Liver (tissue), 3 donors: Measurements from ENCODE around the gene KRT25.

Source experiments
- EGR1 ChIP-seq, 2 donors: IDR thresholded peaks; 2 replicates each; pipeline ENCODE4 v1.6.1; 2016 to 2018; ENCODE audit warnings: antibody characterized with exemption in 2 of 2, low read depth in 2 of 2
- FOXA2 ChIP-seq: IDR thresholded peaks from 2 replicates; pipeline ENCODE4 v1.6.1; 2016; ENCODE audit warnings: antibody characterized with exemption
- GABPA ChIP-seq, 2 donors: IDR thresholded peaks in 1 of 2; conservative IDR thresholded peaks in 1 of 2; 2 replicates each; pipeline ENCODE4 v1.6.1; 2016; ENCODE audit warnings: antibody characterized with exemption in 2 of 2, mild to moderate bottlenecking in 1 of 2, moderate library complexity in 1 of 2
- JUND ChIP-seq, 2 donors: IDR thresholded peaks; 2 replicates each; pipeline ENCODE4 v1.6.1; 2016; ENCODE audit warnings: antibody characterized with exemption in 2 of 2
- RAD21 ChIP-seq, 2 donors: IDR thresholded peaks; 2 replicates each; pipeline ENCODE4 v1.6.1; 2016; ENCODE audit warnings: antibody characterized with exemption in 2 of 2, mild to moderate bottlenecking in 2 of 2
- RXRA ChIP-seq, 2 donors: IDR thresholded peaks; 2 replicates each; pipeline ENCODE4 v1.6.1; 2017 to 2018; ENCODE audit warnings: antibody characterized with exemption in 2 of 2, mild to moderate bottlenecking in 1 of 2
- SP1 ChIP-seq: IDR thresholded peaks from 2 replicates; pipeline ENCODE4 v1.6.1; 2018; ENCODE audit warnings: antibody characterized with exemption, mild to moderate bottlenecking
- TAF1 ChIP-seq: conservative IDR thresholded peaks from 2 replicates; pipeline ENCODE4 v1.6.1; 2016; ENCODE audit warnings: antibody characterized with exemption, mild to moderate bottlenecking
- YY1 ChIP-seq: IDR thresholded peaks from 2 replicates; pipeline ENCODE4 v1.6.1; 2016; ENCODE audit warnings: antibody characterized with exemption, mild to moderate bottlenecking
- TF ChIP-seq, protein P1 (sequence below): fragments of 150-350 bp; IDR thresholded peaks from 2 replicates; pipeline ENCODE4 v1.5.1; 2017; ENCODE audit warnings: improper control_type of control experiment, low read depth, low read length; ENCODE audit not compliant: missing input control
- TF ChIP-seq, protein P2 (sequence below): IDR thresholded peaks from 2 replicates; pipeline ENCODE4 v1.6.1; 2016; ENCODE audit warnings: antibody characterized with exemption, mild to moderate bottlenecking
- TF ChIP-seq, protein P3 (sequence below): IDR thresholded peaks from 2 replicates; pipeline ENCODE4 v1.6.1; 2016; ENCODE audit warnings: antibody characterized with exemption
- TF ChIP-seq, protein P4 (sequence below): IDR thresholded peaks from 2 replicates; pipeline ENCODE4 v1.6.1; 2016; ENCODE audit warnings: antibody characterized with exemption
- TF ChIP-seq, protein P5 (sequence below): IDR thresholded peaks from 2 replicates; pipeline ENCODE4 v1.6.1; 2016; ENCODE audit warnings: antibody characterized with exemption
- donor health status: healthy.
- donor health status: healthy.

DNA sequence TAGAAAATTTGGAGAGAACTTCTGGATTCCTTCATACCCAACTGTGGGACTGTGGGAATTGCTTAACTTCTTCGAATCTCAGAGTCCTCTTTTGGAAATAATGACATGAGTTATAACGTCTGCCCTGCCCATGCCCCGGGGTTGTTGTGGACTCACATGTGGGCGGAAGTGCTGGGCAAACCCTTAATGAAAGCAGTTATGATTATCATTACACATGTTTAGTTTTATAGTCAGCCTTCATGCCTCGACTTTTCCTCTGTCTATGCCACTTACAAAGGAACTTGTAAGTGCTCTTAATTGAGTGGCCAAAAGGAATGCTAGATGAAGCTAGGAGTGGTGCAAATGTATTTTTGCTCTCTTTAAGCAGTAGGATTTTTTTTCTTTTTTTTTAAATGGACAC, 23.3 kb upstream of the KRT25 start:
- TF ChIP-seq, protein P1, sequence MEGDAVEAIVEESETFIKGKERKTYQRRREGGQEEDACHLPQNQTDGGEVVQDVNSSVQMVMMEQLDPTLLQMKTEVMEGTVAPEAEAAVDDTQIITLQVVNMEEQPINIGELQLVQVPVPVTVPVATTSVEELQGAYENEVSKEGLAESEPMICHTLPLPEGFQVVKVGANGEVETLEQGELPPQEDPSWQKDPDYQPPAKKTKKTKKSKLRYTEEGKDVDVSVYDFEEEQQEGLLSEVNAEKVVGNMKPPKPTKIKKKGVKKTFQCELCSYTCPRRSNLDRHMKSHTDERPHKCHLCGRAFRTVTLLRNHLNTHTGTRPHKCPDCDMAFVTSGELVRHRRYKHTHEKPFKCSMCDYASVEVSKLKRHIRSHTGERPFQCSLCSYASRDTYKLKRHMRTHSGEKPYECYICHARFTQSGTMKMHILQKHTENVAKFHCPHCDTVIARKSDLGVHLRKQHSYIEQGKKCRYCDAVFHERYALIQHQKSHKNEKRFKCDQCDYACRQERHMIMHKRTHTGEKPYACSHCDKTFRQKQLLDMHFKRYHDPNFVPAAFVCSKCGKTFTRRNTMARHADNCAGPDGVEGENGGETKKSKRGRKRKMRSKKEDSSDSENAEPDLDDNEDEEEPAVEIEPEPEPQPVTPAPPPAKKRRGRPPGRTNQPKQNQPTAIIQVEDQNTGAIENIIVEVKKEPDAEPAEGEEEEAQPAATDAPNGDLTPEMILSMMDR, result no peak
- no peak for TF ChIP-seq TAF1
- TF ChIP-seq YY1, result no peak
- no peak for TF ChIP-seq RAD21 (IDR thresholded peaks at IDR 0.05)
- TF ChIP-seq EGR1 (IDR thresholded peaks at IDR 0.05; ENCODE audit: low read depth in 2 of 2), result no peak
- TF ChIP-seq, protein P2, sequence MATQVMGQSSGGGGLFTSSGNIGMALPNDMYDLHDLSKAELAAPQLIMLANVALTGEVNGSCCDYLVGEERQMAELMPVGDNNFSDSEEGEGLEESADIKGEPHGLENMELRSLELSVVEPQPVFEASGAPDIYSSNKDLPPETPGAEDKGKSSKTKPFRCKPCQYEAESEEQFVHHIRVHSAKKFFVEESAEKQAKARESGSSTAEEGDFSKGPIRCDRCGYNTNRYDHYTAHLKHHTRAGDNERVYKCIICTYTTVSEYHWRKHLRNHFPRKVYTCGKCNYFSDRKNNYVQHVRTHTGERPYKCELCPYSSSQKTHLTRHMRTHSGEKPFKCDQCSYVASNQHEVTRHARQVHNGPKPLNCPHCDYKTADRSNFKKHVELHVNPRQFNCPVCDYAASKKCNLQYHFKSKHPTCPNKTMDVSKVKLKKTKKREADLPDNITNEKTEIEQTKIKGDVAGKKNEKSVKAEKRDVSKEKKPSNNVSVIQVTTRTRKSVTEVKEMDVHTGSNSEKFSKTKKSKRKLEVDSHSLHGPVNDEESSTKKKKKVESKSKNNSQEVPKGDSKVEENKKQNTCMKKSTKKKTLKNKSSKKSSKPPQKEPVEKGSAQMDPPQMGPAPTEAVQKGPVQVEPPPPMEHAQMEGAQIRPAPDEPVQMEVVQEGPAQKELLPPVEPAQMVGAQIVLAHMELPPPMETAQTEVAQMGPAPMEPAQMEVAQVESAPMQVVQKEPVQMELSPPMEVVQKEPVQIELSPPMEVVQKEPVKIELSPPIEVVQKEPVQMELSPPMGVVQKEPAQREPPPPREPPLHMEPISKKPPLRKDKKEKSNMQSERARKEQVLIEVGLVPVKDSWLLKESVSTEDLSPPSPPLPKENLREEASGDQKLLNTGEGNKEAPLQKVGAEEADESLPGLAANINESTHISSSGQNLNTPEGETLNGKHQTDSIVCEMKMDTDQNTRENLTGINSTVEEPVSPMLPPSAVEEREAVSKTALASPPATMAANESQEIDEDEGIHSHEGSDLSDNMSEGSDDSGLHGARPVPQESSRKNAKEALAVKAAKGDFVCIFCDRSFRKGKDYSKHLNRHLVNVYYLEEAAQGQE, result no peak
- no peak for TF ChIP-seq GABPA (IDR thresholded peaks at IDR 0.05 in 1 of 2, conservative IDR thresholded peaks at IDR 0.05 in 1 of 2)
- TF ChIP-seq, protein P3, sequence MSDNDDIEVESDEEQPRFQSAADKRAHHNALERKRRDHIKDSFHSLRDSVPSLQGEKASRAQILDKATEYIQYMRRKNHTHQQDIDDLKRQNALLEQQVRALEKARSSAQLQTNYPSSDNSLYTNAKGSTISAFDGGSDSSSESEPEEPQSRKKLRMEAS, result no peak
- TF ChIP-seq JUND (IDR thresholded peaks at IDR 0.05), result no peak
- TF ChIP-seq, protein P4, sequence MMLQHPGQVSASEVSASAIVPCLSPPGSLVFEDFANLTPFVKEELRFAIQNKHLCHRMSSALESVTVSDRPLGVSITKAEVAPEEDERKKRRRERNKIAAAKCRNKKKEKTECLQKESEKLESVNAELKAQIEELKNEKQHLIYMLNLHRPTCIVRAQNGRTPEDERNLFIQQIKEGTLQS, result no peak
- TF ChIP-seq SP1, result no peak
- TF ChIP-seq, protein P5, sequence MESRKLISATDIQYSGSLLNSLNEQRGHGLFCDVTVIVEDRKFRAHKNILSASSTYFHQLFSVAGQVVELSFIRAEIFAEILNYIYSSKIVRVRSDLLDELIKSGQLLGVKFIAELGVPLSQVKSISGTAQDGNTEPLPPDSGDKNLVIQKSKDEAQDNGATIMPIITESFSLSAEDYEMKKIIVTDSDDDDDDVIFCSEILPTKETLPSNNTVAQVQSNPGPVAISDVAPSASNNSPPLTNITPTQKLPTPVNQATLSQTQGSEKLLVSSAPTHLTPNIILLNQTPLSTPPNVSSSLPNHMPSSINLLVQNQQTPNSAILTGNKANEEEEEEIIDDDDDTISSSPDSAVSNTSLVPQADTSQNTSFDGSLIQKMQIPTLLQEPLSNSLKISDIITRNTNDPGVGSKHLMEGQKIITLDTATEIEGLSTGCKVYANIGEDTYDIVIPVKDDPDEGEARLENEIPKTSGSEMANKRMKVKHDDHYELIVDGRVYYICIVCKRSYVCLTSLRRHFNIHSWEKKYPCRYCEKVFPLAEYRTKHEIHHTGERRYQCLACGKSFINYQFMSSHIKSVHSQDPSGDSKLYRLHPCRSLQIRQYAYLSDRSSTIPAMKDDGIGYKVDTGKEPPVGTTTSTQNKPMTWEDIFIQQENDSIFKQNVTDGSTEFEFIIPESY, result no peak
- TF ChIP-seq FOXA2, result no peak
- TF ChIP-seq RXRA (IDR thresholded peaks at IDR 0.05), result no peak
